ENCODE measurements around the gene FOXF2.

The FOXF2 gene

DNA sequence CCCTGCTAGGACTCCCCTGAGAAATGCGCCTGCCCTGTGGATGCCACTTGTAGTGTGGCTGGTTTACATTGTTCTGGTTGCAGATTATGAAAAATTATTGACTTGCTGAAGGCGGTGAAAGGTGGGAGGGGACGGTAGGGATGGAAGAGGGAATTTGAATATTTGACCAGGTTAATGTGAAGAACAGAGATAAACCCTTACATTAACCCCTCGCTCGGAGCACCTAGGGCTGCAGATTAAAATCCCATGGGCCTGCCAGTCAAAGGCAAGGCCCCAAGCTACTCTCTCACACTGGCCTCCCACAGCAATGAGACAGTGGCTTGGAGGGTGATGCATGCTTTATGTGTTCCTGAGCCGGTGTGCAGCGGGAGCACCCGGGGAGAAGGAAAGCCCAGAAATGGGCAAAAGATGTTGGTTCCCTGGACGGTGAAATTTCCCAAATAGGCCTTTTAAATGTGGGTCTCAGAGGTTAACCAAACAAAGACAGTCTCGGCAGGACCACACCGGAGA lies 2.5 kb downstream of the FOXF2 start:
- DNase-seq (ENCODE audit: low spot score): no peak

DNA sequence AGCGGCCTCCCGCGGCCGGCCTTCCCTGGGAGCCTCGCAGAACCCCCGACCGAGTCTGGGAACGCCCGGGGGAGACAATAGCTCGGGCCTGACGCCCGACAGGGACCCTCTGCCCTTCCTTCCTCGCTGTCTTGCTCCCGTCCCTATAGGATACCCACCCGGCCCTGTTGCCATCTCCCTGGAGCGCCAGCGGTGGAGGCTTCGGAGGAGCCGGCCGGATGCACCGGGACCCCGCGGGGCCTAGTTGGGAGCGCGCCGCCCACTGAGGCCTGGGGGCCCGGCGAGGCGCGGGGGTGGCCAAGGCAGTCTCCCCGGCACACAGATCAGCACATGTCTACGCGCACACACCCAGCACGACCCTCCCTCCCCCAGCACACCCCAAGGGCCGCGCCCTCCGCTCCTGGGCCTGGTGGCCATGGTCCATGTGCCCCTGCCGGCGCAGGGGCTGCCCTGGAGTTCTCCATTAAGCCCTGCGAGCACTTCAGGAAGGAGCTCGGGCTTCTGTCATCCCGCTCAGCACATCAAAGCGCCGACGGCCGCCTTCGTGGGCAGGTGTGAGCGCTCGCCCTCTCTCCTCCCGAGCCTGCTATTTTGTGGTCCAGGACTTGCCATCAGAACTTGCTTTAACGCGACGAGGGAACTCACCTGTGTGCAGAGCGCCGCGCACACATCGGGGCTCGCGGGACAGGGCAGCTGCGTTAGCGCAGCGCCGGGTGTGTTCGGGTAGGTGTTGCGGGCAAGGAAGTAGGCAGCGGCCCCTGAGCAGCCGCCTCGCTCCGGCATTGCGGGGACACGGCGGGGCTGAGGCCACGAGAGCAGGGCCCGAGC lies 3.7 kb downstream of the FOXF2 start:
- no peak for DNase-seq (ENCODE audit: low spot score)

DNA sequence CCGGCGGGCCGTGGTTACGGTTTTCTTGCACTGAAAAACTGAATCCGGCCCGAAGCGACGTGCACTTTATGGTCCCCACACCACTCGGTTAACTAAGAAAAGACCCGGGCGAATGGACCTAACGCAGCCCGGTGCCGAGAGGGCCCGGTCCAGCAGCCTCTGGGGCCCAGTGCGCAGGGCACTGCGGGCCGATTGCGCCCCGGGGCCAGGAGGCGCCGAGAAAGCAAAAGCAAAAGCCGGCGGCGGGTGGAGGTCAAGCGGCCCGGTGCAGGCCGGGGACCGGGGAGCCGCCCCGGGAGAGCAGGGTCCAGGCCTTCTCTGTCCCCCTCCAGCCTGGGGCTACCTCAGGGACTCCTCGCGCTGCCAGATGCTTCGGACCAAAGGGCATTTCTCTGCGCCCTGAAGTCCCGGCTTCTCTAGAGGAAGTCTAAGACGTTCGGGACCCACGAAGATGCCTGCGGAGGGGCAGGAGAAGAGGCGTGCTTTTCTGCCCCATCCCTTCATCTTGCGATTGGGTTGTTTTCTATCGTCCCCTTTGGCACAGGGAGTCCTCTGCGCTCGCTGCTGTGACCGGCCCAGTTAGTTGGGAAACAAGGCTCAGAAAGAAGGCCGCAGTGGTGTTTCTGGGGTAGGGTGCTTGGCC lies 4.4 kb downstream of the FOXF2 start:
- DNase-seq (ENCODE audit: low spot score): no peak

DNA sequence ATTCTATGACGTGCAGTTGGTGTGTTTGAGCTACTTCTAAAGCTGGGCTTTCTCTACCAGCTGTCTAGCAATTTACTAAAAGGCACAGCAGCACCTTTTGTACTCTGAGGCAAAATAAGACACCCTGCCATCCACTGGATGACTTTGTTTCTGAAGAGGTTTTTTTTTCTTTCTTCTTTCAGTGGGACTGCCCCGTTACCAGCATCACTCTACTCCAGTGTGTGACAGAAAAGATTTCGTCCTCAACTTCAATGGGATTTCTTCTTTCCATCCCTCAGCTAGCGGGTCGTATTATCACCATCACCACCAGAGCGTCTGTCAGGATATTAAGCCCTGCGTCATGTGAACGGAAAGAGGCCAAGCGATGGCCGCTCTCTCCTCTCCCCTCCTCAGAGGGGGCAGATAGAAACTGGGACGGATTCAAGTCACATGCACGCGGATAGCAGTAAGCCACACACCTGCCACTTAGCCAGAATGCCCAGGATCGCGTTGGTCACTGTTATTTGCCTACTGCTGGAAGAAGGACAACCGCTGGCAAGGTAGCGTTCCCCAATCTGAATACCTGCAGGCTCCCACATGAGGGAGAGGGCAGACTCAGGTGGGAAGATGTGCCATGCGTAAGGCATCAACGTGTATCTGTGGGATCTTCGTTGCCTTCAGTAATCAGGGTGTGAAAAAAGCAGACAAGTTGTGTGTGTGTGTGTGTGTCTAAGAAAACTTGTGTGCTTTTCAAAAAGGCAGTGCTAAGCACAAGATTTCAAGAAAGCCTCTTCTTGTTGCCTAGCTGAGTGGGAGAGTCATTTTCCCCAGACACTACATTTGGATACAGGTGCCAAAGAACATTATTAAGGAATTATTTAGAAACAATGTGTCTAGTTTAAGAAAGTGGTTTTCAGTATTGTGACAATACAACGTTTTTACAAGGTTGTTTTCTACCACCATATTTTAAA lies 5.4 kb downstream of the FOXF2 start:
- no peak for DNase-seq (ENCODE audit: low spot score)

DNA sequence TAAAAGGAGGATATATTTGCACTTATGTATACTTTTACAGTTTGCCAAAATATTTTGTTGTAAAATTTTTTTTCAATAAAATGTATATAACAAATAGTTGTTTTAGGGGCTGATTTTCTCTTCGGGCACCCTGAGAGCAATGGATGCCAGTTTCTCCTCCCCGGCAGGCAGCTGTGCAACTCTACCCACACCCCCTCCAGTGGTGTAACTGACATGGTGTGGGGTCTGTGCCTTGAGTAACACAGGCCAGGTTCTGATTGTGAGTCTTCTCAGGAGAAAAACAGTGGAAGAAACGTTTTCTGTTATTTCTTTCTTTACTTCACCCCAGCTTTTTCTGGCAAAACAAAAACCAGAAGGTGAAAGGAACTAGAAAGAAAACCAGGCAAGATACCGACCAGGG lies 6.1 kb downstream of the FOXF2 start:
- DNase-seq (ENCODE audit: low spot score): no peak

DNA sequence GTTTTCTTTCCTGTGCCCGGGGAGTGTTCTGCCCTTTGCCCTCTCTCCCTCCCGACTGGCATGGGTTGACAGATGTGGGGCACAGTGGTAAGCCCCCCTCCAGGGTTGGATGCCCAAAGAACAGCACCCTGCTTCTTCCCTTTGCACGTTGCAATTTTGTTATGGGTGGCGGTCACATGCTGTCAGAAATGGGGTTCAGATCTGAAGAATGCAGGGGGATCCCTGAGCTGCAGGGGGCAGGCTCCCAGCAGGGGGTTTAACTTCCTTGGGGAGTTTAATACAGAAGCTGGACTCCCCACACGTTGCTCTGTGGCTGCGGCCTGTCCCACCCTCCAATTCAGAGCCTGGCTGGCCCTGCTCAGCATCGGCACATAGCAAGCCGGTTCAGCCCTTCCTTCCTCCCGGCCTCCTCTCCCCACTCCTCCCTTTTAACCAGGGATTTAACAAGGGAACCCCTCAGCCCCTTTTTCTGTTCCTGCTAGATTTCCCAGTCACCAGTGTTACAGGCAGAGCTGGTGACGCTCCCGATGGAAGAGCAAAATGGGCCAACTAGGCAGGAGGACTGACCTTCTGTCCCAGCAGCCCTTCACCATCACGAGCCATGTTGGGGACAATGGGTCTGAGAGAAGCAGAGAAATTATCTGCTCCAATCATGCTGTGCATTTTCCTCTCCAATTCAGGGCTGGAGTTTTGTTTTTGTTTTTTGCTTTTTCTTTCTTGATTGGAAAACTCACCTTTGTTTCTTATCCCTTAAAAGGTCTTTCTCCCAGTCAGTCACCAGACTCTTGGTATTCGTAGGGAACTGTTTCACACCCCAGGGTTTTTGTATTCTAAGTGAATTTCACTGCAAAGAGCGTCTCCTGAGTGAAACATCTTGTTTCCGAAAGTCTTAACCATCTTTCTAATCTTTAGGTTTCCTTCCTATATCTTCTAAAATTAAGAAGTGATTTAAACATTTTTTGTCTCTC lies 6.8 kb downstream of the FOXF2 start:
- no peak for DNase-seq (ENCODE audit: low spot score)

DNA sequence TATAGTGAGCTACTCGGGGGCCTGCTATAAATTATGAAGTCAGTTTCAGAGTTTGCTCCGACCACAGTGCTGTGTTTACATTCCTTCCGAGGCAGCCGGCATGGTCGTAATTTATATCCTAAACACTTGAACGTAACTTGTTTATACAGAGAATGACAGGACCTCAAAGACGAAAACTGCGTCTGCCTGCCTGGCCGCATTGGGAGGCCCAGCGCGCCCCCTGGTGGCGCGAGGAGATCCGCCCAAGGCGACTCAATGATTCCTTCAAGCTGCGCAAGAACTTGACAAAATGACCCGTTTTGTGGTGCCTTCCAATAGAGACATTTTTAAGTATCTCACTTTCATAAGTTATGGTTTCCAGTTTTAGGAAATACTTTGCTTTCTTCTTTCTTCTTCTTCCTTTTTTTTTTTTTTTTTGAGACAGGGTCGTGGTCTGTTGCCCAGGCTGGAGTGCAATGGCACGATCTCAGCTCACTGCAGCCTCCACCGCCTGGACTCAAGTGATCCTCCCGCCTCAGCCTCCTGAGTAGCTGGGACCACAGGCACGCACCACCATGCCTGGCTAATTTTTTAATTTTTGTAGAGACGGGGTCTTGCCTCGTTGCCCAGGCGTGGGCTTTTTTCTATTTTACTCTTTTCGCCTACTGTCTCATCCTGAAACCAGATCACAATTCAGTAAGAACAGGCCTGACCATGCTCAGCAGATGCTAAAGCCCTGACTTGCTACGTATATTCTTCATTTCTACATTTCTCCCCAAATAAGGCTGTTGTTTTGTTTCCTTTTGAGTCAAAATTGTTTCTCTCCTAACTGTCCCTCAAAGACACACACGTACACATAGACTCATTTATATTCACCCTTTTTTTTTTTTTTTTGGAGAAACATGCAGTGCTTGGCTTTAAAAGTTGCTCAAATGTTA lies 7.8 kb downstream of the FOXF2 start:
- DNase-seq (ENCODE audit: low spot score): peak; percentile 76

DNA sequence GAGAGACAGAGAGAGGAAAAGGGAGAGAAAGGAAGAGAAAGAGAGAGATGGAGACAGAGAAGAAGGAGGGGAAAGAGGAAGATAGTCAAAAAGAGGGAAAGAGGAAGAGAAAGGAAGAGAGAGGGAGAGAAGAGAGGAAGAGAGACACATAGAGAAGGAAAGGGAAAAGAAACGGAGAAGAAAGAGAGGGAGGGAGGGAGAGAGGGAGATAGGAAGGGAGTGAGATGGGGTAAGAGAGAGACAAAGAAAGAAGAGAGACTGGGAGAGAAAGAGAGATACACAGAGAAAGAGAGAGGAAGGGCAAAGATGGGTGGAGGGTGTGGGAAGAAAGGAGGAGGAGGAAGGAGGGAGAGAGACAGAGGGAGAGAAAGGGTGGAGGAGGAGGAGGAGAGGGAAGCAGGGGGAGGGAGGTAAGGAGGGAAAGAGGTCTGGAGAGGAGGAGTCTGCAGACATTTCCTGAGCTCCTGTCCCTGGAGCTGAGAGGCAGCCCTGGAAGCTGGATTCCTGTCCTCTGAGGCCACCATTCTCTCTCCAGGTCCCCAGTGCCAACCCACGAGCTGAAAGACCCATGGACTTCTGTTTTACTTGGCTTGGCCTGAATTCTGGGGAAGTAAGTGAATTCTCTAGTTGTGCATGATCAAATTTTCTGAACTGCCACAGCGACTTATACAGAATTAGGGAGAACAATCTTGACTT lies 9.9 kb downstream of the FOXF2 start:
- DNase-seq (ENCODE audit: low spot score): no peak

DNA sequence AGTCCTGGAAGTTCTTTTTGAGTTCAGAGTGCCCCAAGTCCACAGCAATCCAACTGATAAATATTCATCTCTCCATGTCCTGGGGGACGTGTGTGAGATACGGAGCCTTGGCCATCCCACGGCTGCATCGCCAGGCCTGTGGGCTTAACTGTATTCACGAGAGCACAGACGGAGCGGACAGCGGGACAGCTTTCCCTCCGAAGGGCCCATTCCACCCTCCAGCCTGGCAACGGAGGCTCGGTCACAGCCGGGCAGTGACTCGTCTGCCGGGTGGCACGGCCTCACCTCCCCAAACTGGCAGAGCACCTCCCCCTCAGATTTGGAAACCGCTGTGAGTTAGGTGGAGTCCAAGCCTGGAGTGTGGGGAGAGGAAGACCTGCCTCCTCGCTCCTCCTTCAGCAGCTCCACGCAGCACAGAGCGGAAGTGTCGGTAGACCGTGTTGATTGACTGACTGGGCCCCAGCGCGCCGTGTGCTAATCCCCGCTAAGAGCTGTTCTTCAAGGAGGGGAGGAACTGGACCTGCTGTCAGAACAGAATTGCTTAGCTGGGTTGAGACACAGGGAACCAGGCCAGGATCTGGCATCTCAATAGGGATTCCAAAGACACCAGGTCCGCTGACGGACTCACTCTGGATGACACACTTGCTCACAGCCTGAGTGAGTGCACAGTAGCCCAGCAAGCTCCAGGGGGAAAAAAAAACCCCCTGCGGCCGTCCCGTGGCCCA lies 10.9 kb downstream of the FOXF2 start:
- no peak for DNase-seq (ENCODE audit: low spot score)

DNA sequence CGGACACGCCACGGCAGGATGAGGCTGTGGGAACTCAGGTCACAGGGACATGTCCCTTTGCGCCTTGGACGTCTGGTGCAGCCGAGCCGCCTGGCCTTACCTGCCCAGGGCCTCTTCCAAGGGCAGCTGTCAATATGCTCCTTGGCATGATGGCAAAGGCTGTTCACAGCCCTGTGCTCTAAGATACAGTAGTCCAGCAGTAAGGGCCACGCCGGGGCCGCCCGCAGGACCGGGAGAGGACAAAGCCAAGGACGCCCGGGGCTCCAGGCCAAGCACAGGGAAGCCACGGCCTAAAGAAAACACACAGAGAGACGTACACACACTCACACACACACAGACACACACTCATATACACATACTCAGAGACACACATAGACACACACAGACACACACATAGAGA lies 13.0 kb downstream of the FOXF2 start:
- no peak for DNase-seq (ENCODE audit: low spot score)

DNA sequence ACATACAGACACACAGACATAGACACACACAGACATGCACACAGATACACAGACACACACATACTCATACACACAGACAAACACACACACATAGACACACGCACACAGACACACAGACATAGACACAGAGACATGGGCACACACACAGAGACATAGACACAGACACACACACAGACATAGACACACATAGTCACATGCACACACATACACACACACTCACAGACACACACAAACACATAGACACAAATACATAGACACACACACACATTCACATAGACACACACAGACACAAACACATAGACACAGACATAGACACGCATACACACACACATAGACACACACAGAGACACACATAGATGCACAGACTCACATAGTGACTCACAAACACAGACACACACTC lies 13.5 kb downstream of the FOXF2 start:
- DNase-seq (ENCODE audit: low spot score): no peak

DNA sequence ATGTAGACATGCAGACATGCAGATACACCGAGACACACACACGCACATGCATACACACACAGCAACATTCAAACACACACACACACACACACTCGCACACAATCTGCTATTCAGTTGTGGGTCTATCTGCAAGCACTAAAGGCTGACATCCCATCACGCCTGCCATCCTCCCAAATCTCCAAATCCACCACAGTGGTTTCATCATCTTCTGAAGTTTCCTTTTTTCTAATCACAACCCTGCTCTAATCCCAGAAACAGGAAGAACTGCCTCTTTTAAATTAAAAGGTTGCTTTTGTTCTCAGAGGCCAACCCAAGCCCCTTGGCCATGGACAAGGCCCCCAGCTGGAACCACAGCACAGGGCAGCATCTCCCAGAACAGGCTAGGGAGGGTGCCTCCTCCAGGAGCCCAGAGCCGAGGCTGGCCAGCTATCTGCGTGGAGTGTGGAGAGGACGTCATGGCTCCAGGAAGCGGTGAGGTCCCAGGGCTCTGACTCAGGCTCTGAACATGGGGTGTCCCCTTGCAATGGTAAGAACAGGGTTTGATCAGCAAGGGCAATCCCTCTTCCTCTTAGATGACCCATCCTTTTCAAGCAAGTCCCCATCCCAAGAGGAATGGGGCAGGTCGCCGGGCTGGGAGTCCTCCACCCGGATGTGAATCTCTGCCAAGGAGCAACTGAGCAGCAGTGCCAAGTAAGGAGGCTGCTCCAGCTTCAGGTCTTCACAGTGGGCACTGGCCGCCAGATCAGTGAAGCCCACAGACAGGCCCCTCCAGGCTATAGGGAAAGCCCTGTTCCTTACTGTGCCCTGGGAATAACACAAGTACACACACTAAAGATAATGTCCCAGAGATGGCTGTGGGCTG lies 14.7 kb downstream of the FOXF2 start:
- no peak for DNase-seq (ENCODE audit: low spot score)

DNA sequence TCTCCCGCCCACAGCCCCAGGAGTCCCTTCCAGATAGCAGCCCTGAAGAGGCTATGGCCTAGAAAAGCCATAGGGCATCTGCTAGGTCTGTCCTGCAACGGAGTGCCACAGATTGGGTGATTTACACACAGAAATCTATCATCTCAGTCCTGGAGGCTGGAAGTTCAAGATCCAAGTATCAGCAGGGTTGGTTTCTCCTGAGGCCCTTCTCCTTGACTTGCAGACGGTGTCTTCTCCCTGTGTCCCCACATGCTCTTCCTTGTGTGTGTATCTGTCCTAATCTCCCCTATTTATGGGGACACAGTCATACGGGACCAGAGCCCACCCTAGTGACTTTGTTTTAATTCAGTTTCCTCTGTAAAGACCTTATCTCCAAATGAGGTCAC lies 15.3 kb downstream of the FOXF2 start:
- DNase-seq (ENCODE audit: low spot score): no peak

DNA sequence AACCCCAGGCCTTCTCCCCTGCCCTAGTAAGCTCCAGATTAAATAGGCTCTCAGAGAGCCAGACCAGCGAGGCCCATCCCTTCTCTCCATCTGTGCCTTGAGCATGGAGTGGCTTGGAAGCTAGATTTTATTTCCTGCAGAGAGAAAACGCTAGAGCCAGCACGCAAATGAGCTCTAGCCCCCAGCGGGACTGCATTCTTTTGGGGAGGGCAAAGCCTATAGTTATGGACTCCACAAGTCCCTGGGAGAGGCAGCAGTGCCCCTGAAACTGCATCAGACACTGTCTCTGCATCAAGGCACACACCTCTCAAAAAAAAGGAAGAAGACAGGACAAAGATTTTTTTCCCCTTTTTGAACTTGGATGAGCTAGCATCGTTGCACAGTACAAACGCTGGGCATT lies 15.8 kb downstream of the FOXF2 start:
- no peak for DNase-seq (ENCODE audit: low spot score)

DNA sequence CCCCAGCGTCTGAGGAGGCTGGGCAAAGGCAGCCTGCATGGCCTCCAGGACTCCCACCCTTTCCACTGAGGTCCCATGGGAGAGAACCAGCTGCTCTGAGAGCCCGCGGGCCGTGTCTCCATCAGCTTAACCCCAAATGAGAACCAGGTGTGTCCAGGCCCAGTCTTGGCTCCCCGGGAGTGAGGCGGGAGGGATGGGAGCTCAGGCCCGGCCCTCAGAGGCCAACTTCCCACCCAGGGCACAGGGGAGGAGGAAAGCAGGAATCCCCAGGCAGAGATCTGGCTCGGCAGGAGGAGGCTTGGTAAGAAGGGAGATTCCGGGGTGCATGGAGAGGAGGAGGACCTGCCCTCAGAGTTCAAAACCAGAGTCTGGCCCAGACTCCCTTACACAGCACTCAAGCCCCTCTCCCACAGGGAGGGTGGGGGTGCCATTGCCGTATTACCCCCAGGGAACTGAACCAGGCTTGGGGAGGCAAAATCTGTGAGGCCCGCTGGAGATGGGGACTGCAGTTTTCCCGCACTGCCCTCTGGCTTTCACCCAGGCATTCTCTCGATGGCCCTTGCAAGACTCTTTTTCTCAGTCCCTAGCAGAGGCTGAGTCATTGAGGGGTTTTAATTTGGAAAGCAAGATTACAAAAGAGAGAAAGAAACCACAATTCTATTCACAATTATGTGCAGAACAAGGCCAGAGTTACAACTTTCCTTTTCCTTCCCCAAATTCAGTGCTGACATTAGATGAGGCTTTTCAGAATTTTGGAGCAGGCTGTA lies 17.1 kb downstream of the FOXF2 start:
- no peak for DNase-seq (ENCODE audit: low spot score)

DNA sequence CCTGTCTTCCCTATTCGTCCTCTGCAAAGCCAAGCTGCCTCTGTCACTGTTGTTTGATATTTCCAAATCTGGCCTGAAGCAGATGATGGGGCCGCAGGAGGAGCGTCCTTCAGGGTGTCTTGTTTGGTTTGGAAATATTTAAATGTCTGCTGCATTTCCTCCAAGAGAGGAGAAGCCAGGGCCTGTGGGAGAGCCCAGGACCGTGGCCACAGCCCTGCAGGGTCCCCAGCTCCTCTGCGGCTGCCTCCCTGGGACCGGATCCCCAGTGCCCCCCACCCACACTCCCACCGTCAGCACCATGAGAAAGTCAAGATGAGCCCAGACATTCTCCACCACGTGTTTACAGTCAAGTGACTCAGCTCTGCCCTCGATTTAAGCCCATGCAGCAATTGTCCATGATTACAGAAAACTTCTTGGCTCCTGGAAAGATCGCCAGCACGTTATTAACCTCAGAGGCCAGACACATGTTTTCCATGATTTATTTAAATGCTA lies 18.2 kb downstream of the FOXF2 start:
- DNase-seq (ENCODE audit: low spot score): no peak
